ENCODE results near the gene PGAP1. TPM values are rescaled to one million over a fixed set of nuclear protein-coding genes. Genes with fewer than 3 reads are reported as not detected.
"Not testable (repeated sequence)": the region's sequence is repeated elsewhere in the genome, so short reads cannot be mapped to it uniquely, and the experiment has no call there.

The PGAP1 gene
- polyA plus RNA-seq, 6 donors from 2014 or later = 0.22 to 0.39 (median 0.32) TPM; not detected in 3

DNA sequence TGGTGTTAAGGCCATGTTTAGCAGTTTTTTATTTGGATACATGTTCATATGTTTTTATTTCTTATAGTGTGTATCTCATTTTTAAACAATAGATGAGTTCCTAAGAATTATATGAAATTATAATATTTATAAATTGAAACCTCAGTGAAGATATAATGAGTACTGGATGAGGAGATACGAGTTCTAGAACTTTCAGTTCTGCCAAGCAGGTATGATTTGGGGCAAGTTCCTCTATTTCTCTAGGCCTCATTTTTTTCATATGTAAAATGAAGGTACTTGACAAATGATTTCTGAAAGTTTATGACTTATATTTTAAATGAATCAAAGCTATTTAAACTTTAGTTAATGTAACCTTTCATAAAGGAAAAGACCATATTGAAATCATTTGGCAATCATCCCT is 8.2 kb upstream of the PGAP1 start:
- Mint-ChIP-seq H3K4me1 (peaks cover 0 to 4% (median 0%) of the 10 kb centered on the region in 3 donors), H3K36me3 (no peaks in the 10 kb centered on the region), H3K4me3 (no peak overlapping the region), H3K9me3 (no peaks in the 10 kb centered on the region), H3K27ac (no peak overlapping the region), H3K27me3 (peaks cover 0 to 5% (median 0%) of the 10 kb centered on the region in 3 donors)
- DNase-seq (no peak), ATAC-seq (ENCODE audit: low read depth in 2 of 2) (peak; percentile 35 to 48)

DNA sequence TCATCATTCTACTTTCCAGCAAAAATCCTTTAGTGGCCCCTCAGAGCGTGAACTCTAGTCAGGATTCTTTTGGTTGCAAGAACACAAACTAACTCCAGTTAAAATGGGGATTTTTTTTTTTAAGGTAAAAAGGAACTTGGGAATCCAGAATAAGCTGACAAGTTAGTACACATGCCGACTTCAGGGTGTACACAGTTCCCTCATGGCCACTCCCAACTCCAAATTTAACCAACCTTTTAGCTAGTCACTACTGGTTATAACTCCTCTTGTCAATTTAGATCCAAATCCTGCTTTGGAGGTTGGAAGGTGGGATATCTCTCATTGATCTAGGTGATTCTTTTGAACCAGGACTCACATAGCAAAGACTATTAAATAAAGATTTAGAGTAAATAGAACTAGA is 5.0 kb upstream of the PGAP1 start:
- H3K4me3 Mint-ChIP-seq = no peak overlapping the region
- peaks cover 0 to 5% (median 4%) of the 10 kb centered on the region in 3 donors for H3K27me3 Mint-ChIP-seq
- H3K27ac Mint-ChIP-seq = no peak overlapping the region
- peaks cover 4 to 13% (median 8%) of the 10 kb centered on the region in 3 donors for H3K4me1 Mint-ChIP-seq
- no peaks in the 10 kb centered on the region for H3K9me3 Mint-ChIP-seq
- DNase-seq (no peak), ATAC-seq (ENCODE audit: low read depth in 2 of 2) (no peak)
- no peaks in the 10 kb centered on the region for H3K36me3 Mint-ChIP-seq

DNA sequence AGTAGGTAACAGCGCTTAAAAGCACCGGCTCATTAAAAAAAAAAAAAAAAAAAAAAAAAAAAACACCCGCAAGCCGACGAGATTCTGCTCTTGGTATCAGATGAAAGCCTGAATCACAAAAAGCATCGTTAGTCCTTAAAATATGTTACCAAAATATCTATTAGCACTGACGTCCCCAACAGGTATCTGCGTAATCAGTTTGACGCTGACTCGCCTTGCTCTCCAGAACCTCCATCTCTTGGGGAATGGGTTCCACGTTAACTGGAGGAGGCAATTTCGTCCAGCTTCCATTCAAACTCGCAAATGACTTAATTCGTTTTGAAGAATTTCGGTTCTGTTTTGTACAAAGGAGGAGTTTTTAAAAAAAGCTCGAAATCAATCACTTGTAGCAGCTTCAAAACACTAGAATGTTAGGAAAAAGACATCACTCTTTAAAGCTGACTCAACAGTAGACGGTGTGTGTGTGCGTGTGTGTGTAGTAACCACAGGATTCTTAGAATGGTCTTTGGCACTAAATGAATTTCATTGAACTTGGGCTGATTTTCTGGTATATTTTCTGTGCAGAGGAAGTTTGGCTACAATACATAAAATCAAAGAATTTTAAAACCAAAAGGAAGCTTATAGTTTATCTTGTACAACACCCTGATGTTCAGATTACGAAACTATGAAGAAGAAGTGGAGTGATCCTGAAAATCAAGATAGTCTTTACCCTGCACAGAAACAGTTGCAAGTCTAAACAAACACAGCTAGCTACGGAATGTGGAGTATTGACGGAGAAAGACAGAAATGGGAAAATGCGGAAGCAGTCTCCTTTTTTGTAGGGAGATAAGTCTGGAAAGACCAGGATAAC is 1.1 kb upstream of the PGAP1 start:
- ATAC-seq (ENCODE audit: low read depth in 2 of 2) (peak; percentile 7 to 16), DNase-seq (peak; percentile 34)
- Mint-ChIP-seq H3K4me3 (peak overlapping the region; percentile 86 to 99 (median 96)), H3K27ac (peak overlapping the region in 4 of 6 donors; percentile 9 to 94 (median 86)), H3K9me3 (no peaks in the 10 kb centered on the region), H3K36me3 (no peaks in the 10 kb centered on the region), H3K27me3 (peaks cover 0 to 11% (median 4%) of the 10 kb centered on the region in 3 donors), H3K4me1 (peaks cover 7 to 23% (median 16%) of the 10 kb centered on the region in 3 donors)

DNA sequence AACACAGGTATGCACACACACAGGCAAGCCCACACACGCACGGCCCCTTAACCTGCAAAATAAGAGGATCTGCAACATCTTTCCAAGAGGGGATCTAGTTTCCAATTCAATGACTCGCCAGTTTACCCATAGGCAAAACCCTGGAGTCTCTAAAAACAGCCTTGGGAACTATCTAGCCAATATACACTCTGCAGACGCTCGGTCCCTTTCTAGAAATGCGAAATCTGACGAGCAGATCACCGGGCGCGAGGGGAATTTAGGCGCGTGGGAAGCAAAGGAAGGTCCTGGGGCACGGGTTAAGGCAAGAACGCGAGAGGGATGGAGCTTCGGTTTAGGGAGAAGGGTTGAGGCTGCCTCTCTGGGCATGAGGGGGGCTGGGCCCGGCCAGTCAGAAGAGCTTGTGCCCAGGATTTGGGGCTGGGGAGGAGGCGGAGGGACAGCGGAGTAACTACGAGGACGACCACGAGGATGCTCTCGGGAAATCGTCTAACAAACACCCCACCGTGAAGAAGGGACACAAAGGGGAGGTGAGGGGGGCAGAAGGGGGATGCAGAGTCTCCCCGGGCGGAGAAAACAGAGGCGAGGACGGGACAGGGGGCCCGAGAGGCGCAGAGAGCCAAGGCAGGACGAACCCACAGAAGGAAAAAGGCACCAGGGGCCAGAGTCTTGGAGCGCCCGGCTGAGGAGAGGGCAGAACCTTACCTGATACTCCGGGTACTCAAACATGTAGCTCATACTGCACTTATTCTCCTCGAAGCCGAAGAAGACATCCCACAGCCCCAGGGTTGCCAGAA is 542 bp downstream of the PGAP1 start:
- Mint-ChIP-seq H3K4me3 (peak overlapping the region; percentile 86 to 99 (median 96)), H3K4me1 (peaks cover 7 to 23% (median 16%) of the 10 kb centered on the region in 3 donors), H3K36me3 (no peaks in the 10 kb centered on the region), H3K9me3 (no peaks in the 10 kb centered on the region), H3K27me3 (peaks cover 0 to 11% (median 4%) of the 10 kb centered on the region in 3 donors), H3K27ac (peak overlapping the region; percentile 32 to 90 (median 73))
- ATAC-seq (ENCODE audit: low read depth in 2 of 2) = peak; percentile 4 to 9
- peak; percentile 12 for DNase-seq

DNA sequence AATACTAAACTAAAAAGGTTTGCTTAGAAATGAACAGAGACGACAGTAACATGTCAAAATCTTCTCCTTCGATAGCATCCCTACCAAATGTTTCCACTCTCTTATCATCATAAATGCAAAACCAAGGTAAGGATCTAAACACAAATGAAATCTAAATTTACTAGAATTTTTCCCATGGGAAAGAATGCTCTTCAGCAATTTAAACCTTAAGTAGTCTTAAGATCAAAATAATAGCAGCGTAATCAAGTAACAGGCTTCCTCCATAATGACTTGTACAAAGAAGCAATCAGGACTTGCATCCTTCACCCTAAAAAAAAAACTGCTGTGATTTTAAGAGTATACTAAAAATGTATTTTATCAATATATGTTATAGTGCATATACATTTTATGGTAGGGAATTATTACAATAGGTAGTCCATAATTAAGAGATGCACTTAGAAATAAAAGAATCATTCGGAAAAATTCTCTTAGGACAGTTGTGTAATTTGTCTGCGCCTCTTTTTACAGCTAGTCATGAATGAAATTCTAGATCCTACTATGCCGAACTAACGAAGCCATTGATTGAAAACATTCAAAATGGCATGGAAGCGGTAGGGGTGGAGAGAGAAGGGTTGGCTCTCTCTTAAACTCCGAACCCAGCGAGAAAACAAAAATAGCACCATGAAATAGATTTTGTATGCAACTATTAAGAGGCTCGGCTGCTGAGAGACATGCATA is 1.3 kb downstream of the PGAP1 start:
- H3K4me3 Mint-ChIP-seq = peak overlapping the region; percentile 86 to 99 (median 96)
- DNase-seq (no peak), ATAC-seq (ENCODE audit: low read depth in 2 of 2) (no peak)
- H3K36me3 Mint-ChIP-seq = no peaks in the 10 kb centered on the region
- H3K9me3 Mint-ChIP-seq = no peaks in the 10 kb centered on the region
- peaks cover 7 to 23% (median 16%) of the 10 kb centered on the region in 3 donors for H3K4me1 Mint-ChIP-seq
- H3K27me3 Mint-ChIP-seq = peaks cover 0 to 11% (median 4%) of the 10 kb centered on the region in 3 donors
- peak overlapping the region in 4 of 6 donors; percentile 40 to 89 (median 84) for H3K27ac Mint-ChIP-seq

DNA sequence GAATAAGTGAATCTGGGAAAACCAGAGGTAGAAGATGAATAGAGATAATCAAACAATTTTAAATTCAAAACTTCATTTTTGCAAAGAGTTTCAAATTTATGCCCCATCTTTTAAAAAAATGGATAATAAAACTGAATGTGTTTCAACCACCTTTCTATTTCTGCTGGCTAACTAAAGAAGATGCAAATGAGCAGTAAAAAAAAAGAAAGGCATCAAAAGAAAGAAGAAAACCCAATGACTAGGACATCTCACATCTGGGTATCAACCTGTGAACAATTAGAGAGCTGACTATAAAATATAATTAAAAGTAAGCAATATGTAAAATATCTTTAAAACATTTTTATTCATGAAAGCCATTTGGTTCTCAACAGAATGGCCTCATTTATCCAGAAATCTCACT is 2.5 kb downstream of the PGAP1 start:
- H3K4me1 Mint-ChIP-seq = peaks cover 7 to 23% (median 16%) of the 10 kb centered on the region in 3 donors
- ATAC-seq (ENCODE audit: low read depth in 2 of 2) = no peak
- H3K36me3 Mint-ChIP-seq = no peaks in the 10 kb centered on the region
- DNase-seq = no peak
- no peak overlapping the region for H3K27ac Mint-ChIP-seq
- peaks cover 0 to 11% (median 4%) of the 10 kb centered on the region in 3 donors for H3K27me3 Mint-ChIP-seq
- H3K9me3 Mint-ChIP-seq = no peaks in the 10 kb centered on the region
- H3K4me3 Mint-ChIP-seq = no peak overlapping the region

DNA sequence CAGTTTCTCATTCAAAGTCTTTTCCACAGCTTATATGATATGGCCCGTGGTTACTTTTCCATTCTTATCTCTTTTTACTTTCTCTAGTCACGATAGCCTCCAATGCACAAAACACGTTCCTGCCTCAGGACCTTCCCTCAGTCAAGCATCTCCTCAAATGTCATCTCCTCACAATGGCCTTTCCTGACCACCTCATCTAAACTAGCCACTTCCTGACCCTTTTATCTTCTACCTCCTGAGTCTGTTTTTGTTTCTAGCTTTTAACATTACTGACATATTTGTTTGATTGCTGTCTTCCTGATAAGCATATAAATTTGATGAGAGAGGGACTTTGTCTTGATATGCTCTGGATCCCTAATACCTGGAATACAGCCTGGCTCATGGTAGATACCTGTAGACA is 7.6 kb downstream of the PGAP1 start:
- DNase-seq (no peak), ATAC-seq (ENCODE audit: low read depth in 2 of 2) (no peak)
- no peaks in the 10 kb centered on the region for H3K27me3 Mint-ChIP-seq
- H3K36me3 Mint-ChIP-seq = no peaks in the 10 kb centered on the region
- no peak overlapping the region for H3K27ac Mint-ChIP-seq
- H3K4me3 Mint-ChIP-seq = no peak overlapping the region
- no peaks in the 10 kb centered on the region for H3K9me3 Mint-ChIP-seq
- peaks cover 9 to 13% (median 10%) of the 10 kb centered on the region in 3 donors for H3K4me1 Mint-ChIP-seq

DNA sequence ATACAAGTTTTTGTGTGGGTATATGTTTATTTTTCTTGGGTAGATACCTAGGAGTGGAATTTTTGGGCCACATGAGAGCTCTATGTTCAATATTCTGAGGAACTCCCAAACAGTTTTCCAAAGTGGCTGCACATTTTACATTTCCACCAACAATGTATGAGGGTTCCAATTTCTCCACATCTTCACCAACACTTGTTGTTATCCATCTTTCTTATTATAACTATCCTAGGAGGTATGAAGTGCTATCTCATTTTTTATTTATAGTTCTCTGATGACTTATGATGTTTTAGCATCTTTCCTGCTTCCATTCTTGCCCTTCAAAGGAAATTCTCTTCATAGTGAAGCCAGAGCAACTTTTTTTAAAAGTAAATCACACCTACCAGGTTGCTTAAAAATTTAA is 8.7 kb downstream of the PGAP1 start:
- DNase-seq = no peak
- Mint-ChIP-seq H3K9me3 (no peaks in the 10 kb centered on the region), H3K27ac (no peak overlapping the region), H3K27me3 (no peaks in the 10 kb centered on the region), H3K36me3 (no peaks in the 10 kb centered on the region), H3K4me1 (peaks cover 9 to 14% (median 10%) of the 10 kb centered on the region in 3 donors), H3K4me3 (no peak overlapping the region)
- ATAC-seq (ENCODE audit: low read depth in 2 of 2) = no peak

DNA sequence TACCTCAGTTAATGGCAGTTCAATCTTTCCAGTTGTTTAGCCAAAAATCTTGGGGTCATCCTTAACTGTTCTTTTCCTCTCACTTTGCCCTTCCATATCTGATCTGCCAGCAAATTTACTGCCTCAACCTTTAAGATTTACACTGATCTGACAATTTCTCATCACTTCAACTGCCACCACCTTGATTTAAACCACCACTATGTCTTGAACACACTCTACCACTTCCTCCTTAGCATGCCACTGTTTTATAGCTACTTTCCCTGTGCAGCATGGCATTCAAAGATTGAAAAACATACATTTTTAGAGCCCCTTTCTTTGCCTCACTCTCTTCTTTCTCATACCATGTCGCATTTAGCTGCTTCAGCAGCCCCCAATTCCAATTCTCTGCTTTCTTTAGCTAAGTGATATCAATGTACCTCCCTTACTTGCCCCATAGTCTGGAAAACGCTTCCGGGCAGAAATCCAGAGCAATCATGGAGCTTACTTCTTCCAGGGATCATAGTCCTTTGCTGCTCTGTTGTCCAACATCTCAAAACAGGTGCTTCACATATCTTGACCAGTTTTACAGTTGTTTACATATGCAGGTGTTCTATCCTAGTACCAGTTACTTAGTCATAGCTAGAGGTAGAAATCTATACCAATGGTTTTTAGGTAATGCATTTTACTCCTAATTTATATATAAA is 10.9 kb downstream of the PGAP1 start:
- H3K4me1 Mint-ChIP-seq = peaks cover 9 to 14% (median 10%) of the 10 kb centered on the region in 3 donors
- H3K4me3 Mint-ChIP-seq = no peak overlapping the region
- DNase-seq (no peak), ATAC-seq (ENCODE audit: low read depth in 2 of 2) (no peak)
- H3K36me3 Mint-ChIP-seq = no peaks in the 10 kb centered on the region
- H3K27ac Mint-ChIP-seq = peak overlapping the region in 4 of 6 donors; percentile 6 to 57 (median 12)
- H3K9me3 Mint-ChIP-seq = no peaks in the 10 kb centered on the region
- no peaks in the 10 kb centered on the region for H3K27me3 Mint-ChIP-seq

DNA sequence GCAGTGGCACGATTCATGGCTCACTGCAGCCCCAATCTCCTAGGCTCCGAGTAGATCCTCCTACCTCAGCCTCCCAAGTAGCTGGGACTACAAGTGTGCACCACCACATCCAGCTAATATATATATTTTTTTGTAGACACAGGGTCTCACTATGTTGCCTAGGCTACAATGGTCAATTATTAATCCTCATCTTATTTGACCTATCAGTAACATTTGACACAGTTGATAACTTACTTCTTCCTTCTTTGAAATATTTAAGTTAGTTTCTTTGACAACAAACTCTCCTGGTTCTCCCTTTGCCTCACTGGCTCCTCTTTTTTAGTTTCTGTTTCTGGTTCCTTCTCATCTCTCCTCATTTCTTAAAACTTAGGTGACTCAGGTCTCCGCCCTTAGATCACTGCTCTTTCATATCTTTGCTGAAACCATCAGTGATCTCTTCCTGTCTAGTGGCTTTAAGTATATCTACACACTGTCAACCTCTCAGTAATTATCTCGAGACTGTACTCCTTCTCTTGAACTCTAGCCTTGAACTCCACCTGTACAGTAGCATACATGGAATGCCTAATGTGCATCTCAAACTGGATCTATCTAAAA is 11.5 kb downstream of the PGAP1 start:
- DNase-seq (no peak), ATAC-seq (ENCODE audit: low read depth in 2 of 2) (peak; percentile 51 to 65)
- peaks cover 9 to 14% (median 10%) of the 10 kb centered on the region in 3 donors for H3K4me1 Mint-ChIP-seq
- H3K9me3 Mint-ChIP-seq = no peaks in the 10 kb centered on the region
- peak overlapping the region in 5 of 6 donors; percentile 0 to 41 (median 15) for H3K27ac Mint-ChIP-seq
- H3K4me3 Mint-ChIP-seq = no peak overlapping the region
- H3K27me3 Mint-ChIP-seq = no peaks in the 10 kb centered on the region
- no peaks in the 10 kb centered on the region for H3K36me3 Mint-ChIP-seq

DNA sequence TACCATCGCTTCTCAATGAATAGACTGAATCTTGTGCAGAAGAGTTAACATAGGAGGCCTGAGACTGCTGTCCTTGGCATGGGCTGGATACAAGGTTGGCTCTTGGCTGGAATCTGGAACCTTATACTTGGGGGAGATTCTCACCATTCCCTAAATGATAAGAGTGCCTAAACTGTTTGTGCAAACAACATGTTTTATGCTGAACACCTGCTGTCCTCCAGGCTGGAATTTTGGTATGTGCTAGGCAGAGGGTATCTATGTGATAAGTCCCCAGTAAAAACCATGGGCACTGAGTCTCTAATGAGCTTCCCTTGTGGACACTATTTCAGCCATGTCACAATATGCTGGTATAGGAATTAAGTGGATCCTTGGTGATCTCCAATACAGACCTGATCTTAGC is 12.8 kb downstream of the PGAP1 start:
- no peak overlapping the region for H3K27ac Mint-ChIP-seq
- H3K9me3 Mint-ChIP-seq = no peaks in the 10 kb centered on the region
- H3K4me1 Mint-ChIP-seq = peaks cover 9 to 14% (median 10%) of the 10 kb centered on the region in 3 donors
- DNase-seq = no peak
- ATAC-seq (ENCODE audit: low read depth in 2 of 2) = no peak
- H3K4me3 Mint-ChIP-seq = no peak overlapping the region
- H3K27me3 Mint-ChIP-seq = no peaks in the 10 kb centered on the region
- no peaks in the 10 kb centered on the region for H3K36me3 Mint-ChIP-seq

DNA sequence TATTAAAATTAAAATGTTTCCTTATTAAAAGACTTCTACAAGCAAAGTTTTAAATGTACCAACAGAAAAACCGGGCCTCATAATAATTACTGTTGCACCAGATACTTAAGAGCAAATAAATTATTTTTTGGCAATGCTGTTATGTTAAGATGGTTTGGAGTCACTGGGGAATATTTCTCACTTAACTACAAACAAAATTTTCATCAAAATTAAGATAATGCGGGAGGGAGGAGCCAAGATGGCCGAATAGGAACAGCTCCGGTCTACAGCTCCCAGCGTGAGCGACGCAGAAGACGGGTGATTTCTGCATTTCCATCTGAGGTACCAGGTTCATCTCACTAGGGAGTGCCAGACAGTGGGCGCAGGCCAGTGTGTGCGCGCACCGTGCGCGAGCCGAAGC is 21.1 kb downstream of the PGAP1 start:
- ATAC-seq (ENCODE audit: low read depth in 2 of 2); H3K27me3 Mint-ChIP-seq; H3K27ac Mint-ChIP-seq; DNase-seq; H3K9me3 Mint-ChIP-seq; H3K36me3 Mint-ChIP-seq; H3K4me3 Mint-ChIP-seq; H3K4me1 Mint-ChIP-seq: not testable (repeated sequence)

All from naive B cell (primary cell).